Fibroblast of peridontal ligament (primary cell): ENCODE results near the gene PLSCR5.

Source experiments
- DNase-seq: peaks from one replicate; pipeline ENCODE4 v3.0.0-alpha.2; 2010; ENCODE audit errors: extremely low read depth

Gene PLSCR5

GRCh38 chr3:146585156-146585555 is 20.0 kb downstream of the PLSCR5 start:
- no peak for DNase-seq

GRCh38 chr3:146581951-146582467 is 23.1 kb downstream of the PLSCR5 start:
- no peak for DNase-seq

GRCh38 chr3:146581080-146581601 is 24.0 kb downstream of the PLSCR5 start:
- DNase-seq: no peak

GRCh38 chr3:146577662-146578061 is 27.5 kb downstream of the PLSCR5 start:
- DNase-seq: peak; percentile 85

- DNase-seq: no peak
Measured at GRCh38 chr3:146575636-146576035, 29.5 kb downstream of the PLSCR5 start.

- no peak for DNase-seq
Measured at GRCh38 chr3:146574173-146574572, 31.0 kb downstream of the PLSCR5 start.

GRCh38 chr3:146569314-146569713 is 35.8 kb downstream of the PLSCR5 start:
- no peak for DNase-seq

- no peak for DNase-seq
Measured at GRCh38 chr3:146566138-146566537, 39.0 kb downstream of the PLSCR5 start.

- DNase-seq: no peak
Measured at GRCh38 chr3:146561879-146562278, 43.3 kb downstream of the PLSCR5 start.

- no peak for DNase-seq
Measured at GRCh38 chr3:146561463-146561862, 43.7 kb downstream of the PLSCR5 start.

GRCh38 chr3:146560678-146561077 is 44.5 kb downstream of the PLSCR5 start:
- DNase-seq: no peak

- DNase-seq: no peak
Measured at GRCh38 chr3:146559388-146559787, 45.8 kb downstream of the PLSCR5 start.

GRCh38 chr3:146558781-146559180 is 46.4 kb downstream of the PLSCR5 start:
- no peak for DNase-seq

GRCh38 chr3:146557745-146558144 is 47.4 kb downstream of the PLSCR5 start:
- DNase-seq: no peak

- no peak for DNase-seq
Measured at GRCh38 chr3:146555311-146555710, 49.8 kb downstream of the PLSCR5 start.

GRCh38 chr3:146554151-146554760 is 50.9 kb downstream of the PLSCR5 start:
- DNase-seq: peak; percentile 40

- DNase-seq: peak; percentile 90
Measured at GRCh38 chr3:146550743-146551510, 54.2 kb downstream of the PLSCR5 start.

GRCh38 chr3:146550070-146550615 is 55.0 kb downstream of the PLSCR5 start:
- peak; percentile 48 for DNase-seq

- no peak for DNase-seq
Measured at GRCh38 chr3:146547235-146547835, 57.8 kb downstream of the PLSCR5 start.

GRCh38 chr3:146546366-146546965 is 58.7 kb downstream of the PLSCR5 start:
- no peak for DNase-seq

- no peak for DNase-seq
Measured at GRCh38 chr3:146544929-146545528, 60.1 kb downstream of the PLSCR5 start.
